ENCODE results near the gene MYBPC3. TPM values are rescaled to one million over a fixed set of nuclear protein-coding genes. Genes with fewer than 3 reads are reported as not detected.
A peak's percentile ranks its signal among the peaks of the same experiment; 100 is the strongest.

The MYBPC3 gene
- polyA plus RNA-seq, 3 donors from 2014 or later, result not detected

- Mint-ChIP-seq H3K4me3 (no peak overlapping the region), H3K27me3 (ENCODE audit: low read depth in 3 of 3) (peaks cover 0 to 3% (median 0%) of the 10 kb centered on the region in 3 donors), H3K4me1 (no peaks in the 10 kb centered on the region), H3K27ac (no peak overlapping the region), H3K9me3 (no peaks in the 10 kb centered on the region), H3K36me3 (peaks cover 0 to 5% (median 3%) of the 10 kb centered on the region in 3 donors)
- DNase-seq, result no peak
Observed at GRCh38 chr11:47333886-47334443, 18.5 kb downstream of the MYBPC3 start.

- Mint-ChIP-seq H3K9me3 (no peaks in the 10 kb centered on the region), H3K36me3 (peaks cover 0 to 10% (median 5%) of the 10 kb centered on the region in 3 donors), H3K4me3 (no peak overlapping the region), H3K4me1 (no peaks in the 10 kb centered on the region), H3K27ac (no peak overlapping the region), H3K27me3 (ENCODE audit: low read depth in 3 of 3) (peaks cover 0 to 3% (median under 1%) of the 10 kb centered on the region in 3 donors)
- DNase-seq, result no peak
Observed at GRCh38 chr11:47333526-47333845, 19.0 kb downstream of the MYBPC3 start.

DNA sequence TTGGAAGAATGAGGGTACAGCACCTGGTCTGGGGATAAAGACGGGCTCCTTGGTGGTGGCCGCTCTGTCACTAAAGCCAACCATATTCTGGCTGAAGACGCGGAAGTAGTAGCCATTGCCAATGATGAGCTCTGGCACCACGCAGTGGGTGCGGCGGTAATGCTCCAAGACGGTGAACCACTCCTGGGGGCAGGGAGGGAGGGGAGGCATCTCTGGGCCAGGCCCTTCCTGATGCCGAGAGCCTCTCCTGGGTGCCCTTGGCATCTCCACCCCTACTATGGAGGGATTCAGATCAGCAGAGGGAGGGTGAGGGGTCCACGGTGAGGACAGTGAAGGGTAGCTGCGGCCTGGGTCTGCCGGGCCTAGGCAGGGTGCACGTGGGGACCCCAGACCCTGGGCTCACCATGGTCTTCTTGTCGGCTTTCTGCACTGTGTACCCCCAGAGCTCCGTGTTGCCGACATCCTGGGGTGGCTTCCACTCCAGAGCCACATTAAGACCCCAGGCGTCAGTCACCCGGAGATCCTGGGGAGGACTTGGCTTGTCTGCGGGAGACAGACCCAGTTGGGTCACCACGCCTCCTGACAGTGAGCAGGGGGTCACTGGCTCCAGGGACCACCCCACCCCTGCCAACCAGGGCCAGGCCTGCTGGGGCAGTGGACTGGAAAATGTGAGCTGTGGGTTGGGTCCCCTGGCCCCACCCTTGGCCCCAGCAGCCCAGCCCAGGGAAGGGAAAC lies 19.5 kb downstream of the MYBPC3 start:
- Mint-ChIP-seq H3K27ac (no peak overlapping the region), H3K4me3 (no peak overlapping the region), H3K9me3 (no peaks in the 10 kb centered on the region), H3K27me3 (ENCODE audit: low read depth in 3 of 3) (peaks cover 0 to 3% (median 1%) of the 10 kb centered on the region in 3 donors), H3K4me1 (no peaks in the 10 kb centered on the region), H3K36me3 (peaks cover under 1 to 11% (median 6%) of the 10 kb centered on the region in 3 donors)
- no peak for DNase-seq

DNA sequence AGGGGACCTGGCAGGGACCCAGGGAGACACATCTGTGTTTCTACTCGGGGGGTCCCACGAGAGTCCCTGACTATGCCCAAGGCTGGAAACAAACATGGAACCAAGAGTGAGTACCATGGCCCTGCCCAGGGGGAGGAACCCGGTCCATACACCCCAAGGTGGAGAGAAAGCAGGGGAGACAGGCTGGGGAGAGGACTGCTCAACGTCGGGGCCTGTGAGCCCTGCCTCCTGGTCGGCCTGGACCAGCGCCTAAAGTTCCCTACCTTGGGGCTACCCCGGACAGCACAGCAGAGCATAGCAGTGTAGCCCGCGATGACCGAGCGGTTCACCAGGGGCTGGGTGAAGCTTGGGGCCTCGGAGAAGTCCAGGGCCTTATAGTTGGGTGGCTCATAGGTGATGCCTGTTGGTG lies 20.2 kb downstream of the MYBPC3 start:
- peaks cover 0 to 3% (median 1%) of the 10 kb centered on the region in 3 donors for H3K27me3 Mint-ChIP-seq (ENCODE audit: low read depth in 3 of 3)
- no peak overlapping the region for H3K27ac Mint-ChIP-seq
- H3K4me3 Mint-ChIP-seq, result no peak overlapping the region
- peaks cover 3 to 15% (median 8%) of the 10 kb centered on the region in 3 donors for H3K36me3 Mint-ChIP-seq
- no peaks in the 10 kb centered on the region for H3K9me3 Mint-ChIP-seq
- no peaks in the 10 kb centered on the region for H3K4me1 Mint-ChIP-seq
- no peak for DNase-seq

DNA sequence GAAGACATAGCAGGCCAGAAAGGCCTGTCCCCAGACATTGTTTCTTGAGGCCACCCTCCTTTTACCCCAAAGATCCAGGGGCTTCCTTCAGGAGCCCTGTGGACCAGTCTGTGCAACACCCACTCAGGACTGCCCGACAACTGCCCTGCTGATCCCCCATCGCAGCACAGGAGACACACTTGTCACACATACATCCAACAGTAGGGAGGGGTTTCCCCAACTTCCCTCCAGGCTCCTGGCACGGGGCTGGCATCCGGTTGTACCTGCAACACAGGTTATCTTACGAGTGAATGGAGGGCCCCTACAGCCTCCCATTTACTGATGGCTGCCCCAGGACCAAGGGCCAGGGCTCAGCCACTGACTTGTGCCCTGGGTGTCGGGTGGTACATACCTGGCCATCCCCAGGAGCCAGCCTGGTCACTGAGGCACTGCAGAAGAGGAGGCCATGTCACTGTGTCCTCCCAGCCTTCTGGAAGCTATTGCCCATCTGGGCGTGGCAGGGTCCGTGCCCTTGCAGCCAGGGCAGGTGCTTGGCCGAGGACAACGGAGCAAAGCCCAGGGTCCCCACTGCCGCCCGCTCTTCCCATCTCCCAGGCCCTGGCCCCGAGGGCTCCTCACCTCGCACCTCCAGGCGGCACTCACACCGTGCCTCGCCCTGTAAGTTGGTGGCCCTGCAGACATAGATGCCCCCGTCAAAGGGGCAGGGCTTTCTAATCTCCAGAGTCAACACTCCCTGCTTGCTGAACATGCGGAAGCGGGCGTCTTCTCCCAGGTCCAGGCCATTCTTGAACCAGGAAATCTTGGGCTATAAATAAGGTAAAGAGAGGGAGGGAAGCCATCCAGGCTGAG lies 20.8 kb downstream of the MYBPC3 start:
- no peak overlapping the region for H3K4me3 Mint-ChIP-seq
- DNase-seq, result no peak
- no peaks in the 10 kb centered on the region for H3K4me1 Mint-ChIP-seq
- peak overlapping the region in 3 of 6 donors; percentile 5 to 53 (median 34) for H3K27ac Mint-ChIP-seq
- peaks cover 0 to 3% (median 1%) of the 10 kb centered on the region in 3 donors for H3K27me3 Mint-ChIP-seq (ENCODE audit: low read depth in 3 of 3)
- H3K36me3 Mint-ChIP-seq, result peaks cover 4 to 18% (median 10%) of the 10 kb centered on the region in 3 donors
- H3K9me3 Mint-ChIP-seq, result no peaks in the 10 kb centered on the region

GRCh38 chr11:47329987-47330931 lies 22.2 kb downstream of the MYBPC3 start:
- Mint-ChIP-seq H3K4me1 (peaks cover 0 to 3% of the 10 kb centered on the region in 2 donors), H3K36me3 (peaks cover 9 to 23% (median 14%) of the 10 kb centered on the region in 3 donors), H3K4me3 (no peak overlapping the region), H3K9me3 (no peaks in the 10 kb centered on the region), H3K27me3 (ENCODE audit: low read depth in 3 of 3) (peaks cover under 1 to 4% (median 3%) of the 10 kb centered on the region in 3 donors), H3K27ac (peak overlapping the region in 3 of 6 donors; percentile 4 to 66 (median 28))
- no peak for DNase-seq

- Mint-ChIP-seq H3K9me3 (no peaks in the 10 kb centered on the region), H3K27me3 (ENCODE audit: low read depth in 3 of 3) (peaks cover 4 to 6% (median 5%) of the 10 kb centered on the region in 3 donors), H3K36me3 (peaks cover 15 to 29% (median 19%) of the 10 kb centered on the region in 3 donors), H3K4me1 (peaks cover 2 to 9% of the 10 kb centered on the region in 2 donors), H3K4me3 (no peak overlapping the region), H3K27ac (peak overlapping the region in 1 of 6 donors; percentile 66)
- DNase-seq, result no peak
Observed at GRCh38 chr11:47329431-47329986, 23.0 kb downstream of the MYBPC3 start.

DNA sequence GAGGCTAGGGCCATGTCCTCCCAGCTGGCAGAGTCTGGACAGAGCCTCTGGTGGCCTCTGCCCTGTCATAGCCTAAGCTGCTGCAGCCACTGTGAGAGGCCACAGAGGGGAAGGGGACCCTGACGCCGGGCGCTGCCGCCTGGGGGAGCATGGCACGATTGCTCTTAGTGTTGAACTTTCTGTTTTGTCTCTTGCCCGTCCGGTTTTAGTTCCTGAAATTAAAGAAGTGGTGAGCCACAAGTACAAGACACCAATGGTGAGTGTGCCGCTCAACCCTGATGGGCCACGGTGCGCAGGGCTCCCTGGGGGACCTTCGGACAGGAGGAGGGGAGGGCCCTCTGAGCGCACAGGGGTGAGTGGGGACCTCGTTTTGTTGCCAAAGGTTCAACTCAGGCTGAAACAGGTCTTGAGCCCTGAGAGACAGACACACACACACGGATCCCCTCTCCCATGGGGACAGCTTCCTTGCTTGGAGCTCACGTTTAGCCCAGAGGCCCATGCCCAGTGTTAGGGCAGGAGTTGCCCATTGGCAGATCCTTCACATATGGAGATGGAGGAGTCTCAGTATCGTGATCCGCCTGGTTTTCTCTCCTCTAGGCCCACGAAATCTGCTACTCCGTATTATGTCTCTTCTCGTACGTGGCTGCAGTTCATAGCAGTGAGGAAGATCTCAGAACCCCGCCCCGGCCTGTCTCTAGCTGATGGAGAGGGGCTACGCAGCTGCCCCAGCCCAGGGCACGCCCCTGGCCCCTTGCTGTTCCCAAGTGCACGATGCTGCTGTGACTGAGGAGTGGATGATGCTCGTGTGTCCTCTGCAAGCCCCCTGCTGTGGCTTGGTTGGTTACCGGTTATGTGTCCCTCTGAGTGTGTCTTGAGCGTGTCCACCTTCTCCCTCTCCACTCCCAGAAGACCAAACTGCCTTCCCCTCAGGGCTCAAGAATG lies 23.8 kb downstream of the MYBPC3 start:
- no peak for DNase-seq
- peak overlapping the region in 2 of 6 donors; percentile 3 to 4 for H3K27ac Mint-ChIP-seq
- peaks cover 15 to 29% (median 19%) of the 10 kb centered on the region in 3 donors for H3K36me3 Mint-ChIP-seq
- no peak overlapping the region for H3K4me3 Mint-ChIP-seq
- peaks cover 2 to 9% of the 10 kb centered on the region in 2 donors for H3K4me1 Mint-ChIP-seq
- peaks cover 4 to 6% (median 5%) of the 10 kb centered on the region in 3 donors for H3K27me3 Mint-ChIP-seq (ENCODE audit: low read depth in 3 of 3)
- no peaks in the 10 kb centered on the region for H3K9me3 Mint-ChIP-seq

- Mint-ChIP-seq H3K4me1 (peaks cover 2 to 9% of the 10 kb centered on the region in 2 donors), H3K9me3 (no peaks in the 10 kb centered on the region), H3K27ac (peak overlapping the region in 1 of 6 donors; percentile 61), H3K27me3 (ENCODE audit: low read depth in 3 of 3) (peaks cover 5 to 6% (median 6%) of the 10 kb centered on the region in 3 donors), H3K36me3 (peaks cover 15 to 29% (median 19%) of the 10 kb centered on the region in 3 donors), H3K4me3 (no peak overlapping the region)
- DNase-seq, result no peak
Observed at GRCh38 chr11:47327949-47328348, 24.6 kb downstream of the MYBPC3 start.

DNA sequence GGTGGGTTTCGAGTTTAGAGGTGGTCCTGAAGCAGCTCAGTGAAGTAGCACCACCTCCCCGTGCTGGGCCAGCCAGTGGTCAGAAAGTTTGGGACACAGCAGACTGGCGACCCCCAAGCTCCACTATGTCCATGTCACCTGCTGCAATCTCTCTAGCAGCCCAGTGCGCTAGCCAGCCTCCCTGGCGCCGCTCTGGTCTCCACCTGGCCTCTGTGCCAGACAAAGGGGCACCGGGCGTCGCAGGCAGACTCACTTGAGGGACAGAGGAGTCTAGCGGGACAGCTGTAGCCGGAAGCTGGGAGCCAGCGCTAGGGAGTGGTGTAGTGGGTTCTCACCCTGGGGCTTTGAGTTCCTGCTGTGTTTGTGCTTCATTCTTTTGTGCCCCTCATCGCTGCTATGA lies 25.5 kb downstream of the MYBPC3 start:
- no peak for DNase-seq

DNA sequence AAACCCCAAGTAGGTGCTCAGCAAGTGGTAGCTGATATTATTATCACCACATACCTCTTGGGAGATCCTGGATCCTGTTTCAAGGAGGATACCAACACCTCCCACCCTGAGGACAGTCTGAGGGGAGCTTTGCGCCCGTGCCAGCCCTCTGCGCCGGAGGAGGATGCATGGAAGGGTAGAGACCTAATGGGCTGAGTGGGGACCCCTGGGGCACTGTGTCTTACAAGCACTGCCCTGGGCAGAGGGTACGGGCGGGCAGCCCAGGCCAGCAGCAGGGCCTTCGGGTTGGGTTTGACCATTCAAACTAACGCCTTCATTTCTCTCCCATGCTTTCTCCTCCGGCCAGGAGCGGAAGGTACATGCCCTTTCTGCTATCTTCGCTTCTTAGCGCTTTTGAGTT lies 26.3 kb downstream of the MYBPC3 start:
- Mint-ChIP-seq H3K4me3 (no peak overlapping the region), H3K36me3 (peaks cover 15 to 38% (median 25%) of the 10 kb centered on the region in 3 donors), H3K27ac (peak overlapping the region in 2 of 6 donors; percentile 19 to 53), H3K4me1 (peaks cover 2 to 9% of the 10 kb centered on the region in 2 donors), H3K9me3 (no peaks in the 10 kb centered on the region), H3K27me3 (ENCODE audit: low read depth in 3 of 3) (peaks cover 5 to 6% (median 5%) of the 10 kb centered on the region in 3 donors)
- DNase-seq, result no peak

More for the DNA sequence above, 25.5 kb downstream of the MYBPC3 start:
- Mint-ChIP-seq H3K4me1 (peaks cover 2 to 9% of the 10 kb centered on the region in 2 donors), H3K27me3 (ENCODE audit: low read depth in 3 of 3) (peaks cover 5 to 7% (median 6%) of the 10 kb centered on the region in 3 donors), H3K9me3 (no peaks in the 10 kb centered on the region), H3K4me3 (no peak overlapping the region), H3K36me3 (peaks cover 15 to 30% (median 19%) of the 10 kb centered on the region in 3 donors), H3K27ac (peak overlapping the region in 1 of 6 donors; percentile 19)
